RWPE1 (cell line): ENCODE measurements around the gene TMEM35B.

Source experiments
- CTCF ChIA-PET: fragments of 350-600 bp; sonication (Branson Sonifier 250); formaldehyde crosslinking; extraction: SDS; loops from one replicate; lab custom pipeline; 2021; lab: Yijun Ruan, JAX
- POLR2A ChIA-PET: fragments of 400-600 bp; formaldehyde crosslinking; extraction: SDS; loops from one replicate; lab custom pipeline; 2020; ENCODE audit warnings: antibody characterized with exemption; ENCODE audit not compliant: low non-redundant PET; lab: Yijun Ruan, JAX
- DNase-seq: peaks from one replicate; pipeline ENCODE4 v3.0.0; 2012; ENCODE audit warnings: low spot score
- H3K27ac ChIP-seq: fragments of 450-650 bp; 2 replicates; pipeline ENCODE4 v1.5.1; 2017
- CTCF ChIP-seq: fragments of 450-650 bp; conservative IDR thresholded peaks from 2 replicates; pipeline ENCODE4 v1.5.1; 2017; ENCODE audit warnings: low read depth, mild to moderate bottlenecking

TMEM35B gene

GRCh38 chr1:35016406-35016805 is 31.3 kb upstream of the TMEM35B start:
- H3K27ac ChIP-seq: no peak overlapping the region
- CTCF ChIA-PET: no interaction called here
- no peak for DNase-seq
- POLR2A ChIA-PET: no interaction called here
- TF ChIP-seq CTCF: no peak

- no peak for DNase-seq
- no peak for TF ChIP-seq CTCF
- ChIA-PET CTCF (no interaction called here), POLR2A (no interaction called here)
- H3K27ac ChIP-seq: no peak overlapping the region
Measured at GRCh38 chr1:35014486-35014885, 29.3 kb upstream of the TMEM35B start.

- ChIA-PET CTCF (interaction anchor here (0.6 to 0.7 kb wide), 3 partner anchors 22 to 1008 kb away, joined by 4 to 5 read pairs (median 5); no protein-coding TSS in a partner anchor), POLR2A (no interaction called here)
- no peak for DNase-seq
- H3K27ac ChIP-seq: no peak overlapping the region
- TF ChIP-seq CTCF: no peak
Measured at GRCh38 chr1:35005711-35006110, 20.6 kb upstream of the TMEM35B start.

- CTCF ChIA-PET: no interaction called here
- POLR2A ChIA-PET: no interaction called here
- H3K27ac ChIP-seq: no peak overlapping the region
- TF ChIP-seq CTCF: no peak
- DNase-seq: no peak
Measured at GRCh38 chr1:35001743-35002142, 16.6 kb upstream of the TMEM35B start.

- H3K27ac ChIP-seq: no peak overlapping the region
- no peak for TF ChIP-seq CTCF
- DNase-seq: no peak
- POLR2A ChIA-PET: no interaction called here
- CTCF ChIA-PET: no interaction called here
Measured at GRCh38 chr1:34994878-34995277, 9.7 kb upstream of the TMEM35B start.

GRCh38 chr1:34988581-34988980 is 3.4 kb upstream of the TMEM35B start:
- no peak for DNase-seq
- H3K27ac ChIP-seq: no peak overlapping the region
- ChIA-PET POLR2A (interaction anchor here (0.6 kb wide), 1 partner anchor 61 kb away, joined by 3 read pairs; no protein-coding TSS in a partner anchor), CTCF (interaction anchor here (0.9 kb wide), 1 partner anchor 309 kb away, joined by 3 read pairs; no protein-coding TSS in a partner anchor)
- TF ChIP-seq CTCF: no peak
